ENCODE results near the gene SDK1.

DNA sequence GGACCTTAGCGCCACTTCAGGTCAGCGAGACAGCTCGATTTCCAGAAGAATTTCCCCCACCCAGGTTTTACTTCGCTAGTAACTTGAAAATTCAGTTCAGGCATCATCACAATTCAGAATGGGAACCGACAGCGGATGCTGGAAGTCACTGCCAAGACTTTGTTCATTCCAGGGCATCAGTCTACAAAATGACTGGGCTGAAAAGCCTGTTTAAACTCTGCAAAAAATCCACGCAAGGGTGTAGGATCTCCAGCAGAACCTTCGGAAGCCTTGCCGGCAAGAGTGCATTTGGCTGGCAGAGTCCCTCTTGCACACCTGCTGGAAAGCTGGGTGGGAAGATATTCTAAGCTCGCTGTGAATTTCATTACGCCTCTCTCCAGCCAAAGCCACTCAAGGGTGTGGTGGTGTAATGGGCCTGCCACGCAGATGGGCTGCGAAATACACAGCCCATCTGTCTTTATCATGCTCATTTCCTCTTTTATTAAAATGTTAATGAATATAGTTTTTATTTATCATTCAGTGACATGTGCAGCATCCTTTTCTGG lies 709.1 kb downstream of the SDK1 start:
- TF ChIP-seq, protein P1, sequence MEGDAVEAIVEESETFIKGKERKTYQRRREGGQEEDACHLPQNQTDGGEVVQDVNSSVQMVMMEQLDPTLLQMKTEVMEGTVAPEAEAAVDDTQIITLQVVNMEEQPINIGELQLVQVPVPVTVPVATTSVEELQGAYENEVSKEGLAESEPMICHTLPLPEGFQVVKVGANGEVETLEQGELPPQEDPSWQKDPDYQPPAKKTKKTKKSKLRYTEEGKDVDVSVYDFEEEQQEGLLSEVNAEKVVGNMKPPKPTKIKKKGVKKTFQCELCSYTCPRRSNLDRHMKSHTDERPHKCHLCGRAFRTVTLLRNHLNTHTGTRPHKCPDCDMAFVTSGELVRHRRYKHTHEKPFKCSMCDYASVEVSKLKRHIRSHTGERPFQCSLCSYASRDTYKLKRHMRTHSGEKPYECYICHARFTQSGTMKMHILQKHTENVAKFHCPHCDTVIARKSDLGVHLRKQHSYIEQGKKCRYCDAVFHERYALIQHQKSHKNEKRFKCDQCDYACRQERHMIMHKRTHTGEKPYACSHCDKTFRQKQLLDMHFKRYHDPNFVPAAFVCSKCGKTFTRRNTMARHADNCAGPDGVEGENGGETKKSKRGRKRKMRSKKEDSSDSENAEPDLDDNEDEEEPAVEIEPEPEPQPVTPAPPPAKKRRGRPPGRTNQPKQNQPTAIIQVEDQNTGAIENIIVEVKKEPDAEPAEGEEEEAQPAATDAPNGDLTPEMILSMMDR (IDR thresholded peaks at IDR 0.05), result no peak
- no peak for TF ChIP-seq NFYB (CRISPR knock-in tag; conservative IDR thresholded peaks at IDR 0.05; ENCODE audit: low read depth)
- TF ChIP-seq SP1 (CRISPR knock-in tag; conservative IDR thresholded peaks at IDR 0.05), result no peak
- TF ChIP-seq RORB (CRISPR knock-in tag; IDR thresholded peaks at IDR 0.05), result no peak
- TF ChIP-seq IRF2 (CRISPR knock-in tag; IDR thresholded peaks at IDR 0.05; ENCODE audit: borderline replicate concordance, low read depth), result no peak
- TF ChIP-seq, protein P2, sequence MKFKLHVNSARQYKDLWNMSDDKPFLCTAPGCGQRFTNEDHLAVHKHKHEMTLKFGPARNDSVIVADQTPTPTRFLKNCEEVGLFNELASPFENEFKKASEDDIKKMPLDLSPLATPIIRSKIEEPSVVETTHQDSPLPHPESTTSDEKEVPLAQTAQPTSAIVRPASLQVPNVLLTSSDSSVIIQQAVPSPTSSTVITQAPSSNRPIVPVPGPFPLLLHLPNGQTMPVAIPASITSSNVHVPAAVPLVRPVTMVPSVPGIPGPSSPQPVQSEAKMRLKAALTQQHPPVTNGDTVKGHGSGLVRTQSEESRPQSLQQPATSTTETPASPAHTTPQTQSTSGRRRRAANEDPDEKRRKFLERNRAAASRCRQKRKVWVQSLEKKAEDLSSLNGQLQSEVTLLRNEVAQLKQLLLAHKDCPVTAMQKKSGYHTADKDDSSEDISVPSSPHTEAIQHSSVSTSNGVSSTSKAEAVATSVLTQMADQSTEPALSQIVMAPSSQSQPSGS (CRISPR knock-in tag; IDR thresholded peaks at IDR 0.05; ENCODE audit: borderline replicate concordance, low read depth), result no peak
- TF ChIP-seq, protein P3, sequence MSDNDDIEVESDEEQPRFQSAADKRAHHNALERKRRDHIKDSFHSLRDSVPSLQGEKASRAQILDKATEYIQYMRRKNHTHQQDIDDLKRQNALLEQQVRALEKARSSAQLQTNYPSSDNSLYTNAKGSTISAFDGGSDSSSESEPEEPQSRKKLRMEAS (CRISPR knock-in tag; IDR thresholded peaks at IDR 0.05), result no peak
- no peak for TF ChIP-seq JUN (CRISPR knock-in tag; IDR thresholded peaks at IDR 0.05)

Data from WTC11 (cell line).